OCI-M2 (cell line): Measurements from ENCODE around the gene PTK6.

Experiments
- DNase-seq: peaks from one replicate; lab custom pipeline; 2025; ENCODE audit not compliant: unreplicated experiment; lab: John Stamatoyannopoulos, UW

Gene PTK6

DNA sequence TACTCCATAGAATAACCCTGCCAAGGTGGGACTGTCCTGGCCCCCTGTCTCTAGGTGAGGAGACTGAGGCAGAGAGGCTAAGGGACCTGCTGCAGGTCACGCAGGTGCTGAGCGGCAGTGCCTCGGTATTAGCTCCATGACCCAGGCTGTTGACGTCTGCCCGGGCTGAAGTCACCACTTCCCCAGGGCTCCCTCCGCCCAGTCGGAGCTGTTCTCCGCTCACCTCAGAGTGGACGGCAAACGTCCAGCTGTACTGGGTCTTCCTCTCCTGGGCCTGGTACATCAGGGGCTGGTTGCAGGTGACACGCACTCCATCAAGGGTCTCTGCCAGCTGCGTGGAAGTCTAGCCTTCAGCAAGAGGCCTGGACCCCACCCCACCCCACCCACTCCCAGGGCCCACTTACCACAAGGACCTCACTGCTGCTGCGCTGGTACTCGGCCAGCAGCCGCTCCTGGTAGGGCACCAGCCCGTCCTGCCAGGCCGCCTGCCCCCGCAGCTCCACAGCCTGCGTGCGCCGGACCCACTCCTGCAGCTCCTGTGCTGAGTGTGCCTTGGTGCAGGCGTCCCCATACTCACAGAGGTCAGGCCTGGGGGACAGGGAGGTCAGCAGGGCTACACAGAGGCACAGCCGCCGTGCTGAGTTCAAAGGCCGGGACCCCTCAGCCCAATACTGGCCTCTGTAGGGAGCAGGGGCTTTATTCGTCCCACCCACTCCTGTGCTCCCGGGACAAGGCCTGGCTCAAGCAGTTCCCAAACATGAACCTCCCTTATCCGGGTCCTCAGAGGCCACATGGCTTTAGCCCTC lies 33.3 kb upstream of the PTK6 start:
- no peak for DNase-seq

DNA sequence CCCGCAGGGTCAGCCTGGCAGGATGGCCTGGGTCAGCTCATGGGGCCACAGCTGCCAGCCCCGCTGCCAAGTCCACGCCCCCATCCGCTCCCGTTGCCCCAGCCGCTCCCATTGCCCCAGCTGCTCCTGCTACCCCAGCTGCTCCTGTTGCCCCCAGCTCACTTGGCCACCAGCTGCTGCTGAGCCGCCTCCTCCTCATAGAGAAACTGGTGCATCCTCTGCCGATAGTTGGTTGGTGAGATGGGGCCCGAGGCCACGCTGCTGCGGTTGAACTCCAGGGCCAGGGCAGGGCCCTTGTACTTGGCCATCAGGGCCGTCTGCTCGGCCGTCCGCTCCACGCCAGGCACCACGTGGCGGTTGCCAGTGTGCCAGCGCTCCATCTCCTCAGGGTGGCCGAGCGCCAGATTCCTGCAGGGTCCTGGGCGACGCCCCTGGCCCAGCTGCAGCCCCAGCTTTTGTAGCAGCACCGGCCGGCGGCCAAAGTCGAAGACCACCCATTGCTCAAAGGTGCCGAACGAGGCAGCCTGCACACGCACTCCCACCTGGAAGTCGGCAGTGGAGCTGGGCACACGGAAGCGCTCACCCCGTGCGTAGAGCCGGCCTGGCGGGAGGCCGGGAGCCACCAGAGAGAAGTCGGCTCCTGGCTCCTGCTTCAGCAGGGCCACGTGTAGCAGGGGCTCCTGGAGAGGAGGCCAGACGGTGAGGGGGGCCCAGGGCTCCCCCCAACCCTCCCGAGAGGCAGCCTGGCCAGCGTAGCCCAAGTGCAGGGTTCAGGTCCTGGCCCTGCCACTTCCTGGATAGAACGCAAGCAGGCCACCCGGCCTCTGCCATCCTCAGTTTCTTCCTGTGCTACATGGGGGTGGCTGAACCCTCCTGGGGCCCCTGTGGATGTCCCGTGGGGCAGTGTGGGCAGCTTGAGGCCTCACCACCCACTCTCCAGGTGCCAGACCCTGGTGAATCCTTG lies 32.1 kb upstream of the PTK6 start:
- DNase-seq: no peak

- DNase-seq: no peak
These were observed 31.2 kb upstream of the PTK6 start for GRCh38 chr20:63568170-63568981.

DNA sequence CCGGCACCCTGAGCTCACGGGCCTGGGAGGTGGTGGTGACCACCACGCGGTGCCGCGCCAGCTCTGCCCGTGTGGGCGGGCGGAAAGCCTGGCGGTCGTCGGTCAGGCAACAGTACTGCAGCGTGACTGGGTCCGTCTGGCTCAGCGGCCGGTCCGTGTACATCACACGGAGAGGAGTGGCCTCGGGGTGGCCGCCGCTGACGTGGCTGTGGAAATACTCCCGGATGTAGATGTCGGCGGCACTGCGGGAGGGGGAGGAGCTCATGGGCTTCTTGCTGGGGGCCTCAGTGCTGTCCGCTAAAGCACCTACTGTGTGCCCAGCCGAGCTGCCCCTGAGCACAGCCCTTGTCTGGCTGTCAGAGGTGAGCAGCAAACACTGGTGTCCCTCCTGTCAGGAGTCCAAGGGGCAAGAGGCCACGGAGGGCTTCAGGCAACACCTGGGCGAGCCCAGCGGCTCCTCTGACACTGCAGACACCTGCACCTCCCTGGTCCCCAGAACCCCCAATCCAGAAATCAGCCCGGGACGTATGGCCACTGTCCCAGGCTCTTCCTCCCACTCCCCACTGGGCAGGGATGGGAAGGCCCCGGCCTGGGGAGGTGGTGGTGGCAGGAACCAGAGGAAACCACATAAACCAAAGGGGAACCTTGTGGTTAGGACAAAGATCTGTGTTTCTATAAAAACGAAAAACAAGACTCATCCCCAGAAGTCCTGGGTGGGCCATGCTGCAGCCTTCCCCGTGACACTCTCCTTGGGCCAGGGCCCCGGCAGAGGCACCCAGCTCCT lies 30.4 kb upstream of the PTK6 start:
- no peak for DNase-seq

DNA sequence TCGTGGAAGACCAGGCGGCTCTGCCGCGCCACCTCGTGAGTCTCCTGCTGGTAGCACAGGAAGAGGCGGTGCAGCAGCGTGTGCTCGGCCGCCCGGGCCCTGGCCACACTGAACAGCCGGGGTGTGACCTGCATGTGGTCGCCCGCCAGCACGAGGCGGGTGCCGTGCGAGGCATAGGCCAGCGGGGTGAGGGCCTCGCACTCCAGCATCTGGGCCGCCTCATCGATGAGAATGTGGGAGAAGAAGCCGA lies 29.9 kb upstream of the PTK6 start:
- DNase-seq: no peak

DNA sequence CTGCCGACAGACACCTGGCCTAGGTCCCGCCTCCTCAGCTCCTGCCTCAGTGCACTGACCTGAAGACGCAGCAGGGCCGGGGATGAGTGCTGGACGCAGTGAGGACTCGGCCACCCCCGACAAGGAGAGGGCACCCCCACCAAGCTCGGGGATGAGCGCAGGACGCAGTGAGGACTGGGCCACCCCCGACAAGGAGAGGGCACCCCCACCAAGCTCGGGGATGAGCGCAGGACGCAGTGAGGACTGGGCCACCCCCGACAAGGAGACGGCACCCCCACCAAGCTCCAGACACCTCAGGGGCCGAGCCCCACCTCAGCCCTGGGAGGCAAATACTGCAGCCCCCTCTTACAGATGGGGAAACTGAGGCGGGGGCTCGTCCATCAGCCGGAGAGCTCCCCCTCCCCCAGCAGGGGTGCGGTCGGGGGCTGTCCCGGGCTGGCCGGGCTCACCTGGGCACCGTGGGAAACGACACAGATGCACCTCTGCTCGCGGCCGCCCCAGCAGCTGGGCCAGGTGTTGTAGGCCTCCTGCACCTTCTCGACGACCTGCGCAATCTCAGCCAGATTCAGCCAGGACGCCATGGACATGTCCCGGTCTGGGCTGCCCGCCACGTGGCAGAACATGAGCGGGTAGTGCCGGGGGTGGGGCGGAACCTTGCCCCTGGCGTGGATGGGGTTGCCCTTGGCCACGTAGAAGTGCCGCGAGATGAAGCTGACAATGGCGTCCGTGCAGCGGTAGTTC lies 29.4 kb upstream of the PTK6 start:
- no peak for DNase-seq

GRCh38 chr20:63565699-63566335 lies 28.6 kb upstream of the PTK6 start:
- DNase-seq: no peak

- DNase-seq: no peak
These were observed 28.0 kb upstream of the PTK6 start for GRCh38 chr20:63565021-63565698.

DNA sequence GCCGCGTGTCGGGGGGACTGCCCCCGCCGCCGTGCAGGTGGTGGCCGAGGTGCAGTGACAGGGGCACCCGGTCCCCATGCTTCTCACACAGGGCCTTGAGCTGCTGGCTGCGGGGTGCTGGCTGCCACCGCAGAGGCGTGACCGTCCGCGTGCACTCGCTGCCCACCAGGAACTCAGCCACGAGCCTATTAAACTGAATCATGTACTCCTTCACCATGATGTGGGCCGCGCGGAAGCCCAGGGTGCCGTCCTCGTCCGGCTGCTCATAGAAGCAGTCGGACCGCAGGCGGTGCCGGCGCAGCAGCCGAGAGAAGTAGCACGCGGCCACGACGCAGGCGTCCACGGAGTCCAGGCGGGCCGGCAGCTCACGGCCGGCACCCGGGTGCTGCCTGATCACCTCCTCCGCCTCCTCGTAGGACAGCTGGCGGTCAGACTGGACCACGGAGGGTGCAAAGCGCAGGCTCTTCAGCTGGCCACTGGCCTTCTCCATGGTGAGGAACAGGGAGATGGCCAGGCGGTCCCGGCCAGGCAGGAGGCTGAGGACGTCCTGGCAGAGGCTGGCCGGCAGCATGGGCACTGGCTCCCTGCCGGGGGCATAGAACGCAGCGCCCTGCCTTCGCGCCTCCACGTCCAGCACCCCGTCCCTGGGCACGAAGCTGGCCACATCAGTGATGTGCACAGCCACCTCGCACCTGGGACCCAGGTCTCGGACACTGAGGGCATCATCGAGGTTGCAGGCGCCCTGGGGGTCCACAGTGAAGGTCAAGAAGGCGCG lies 27.0 kb upstream of the PTK6 start:
- DNase-seq: no peak

GRCh38 chr20:63563225-63563935 lies 26.2 kb upstream of the PTK6 start:
- DNase-seq: no peak

DNA sequence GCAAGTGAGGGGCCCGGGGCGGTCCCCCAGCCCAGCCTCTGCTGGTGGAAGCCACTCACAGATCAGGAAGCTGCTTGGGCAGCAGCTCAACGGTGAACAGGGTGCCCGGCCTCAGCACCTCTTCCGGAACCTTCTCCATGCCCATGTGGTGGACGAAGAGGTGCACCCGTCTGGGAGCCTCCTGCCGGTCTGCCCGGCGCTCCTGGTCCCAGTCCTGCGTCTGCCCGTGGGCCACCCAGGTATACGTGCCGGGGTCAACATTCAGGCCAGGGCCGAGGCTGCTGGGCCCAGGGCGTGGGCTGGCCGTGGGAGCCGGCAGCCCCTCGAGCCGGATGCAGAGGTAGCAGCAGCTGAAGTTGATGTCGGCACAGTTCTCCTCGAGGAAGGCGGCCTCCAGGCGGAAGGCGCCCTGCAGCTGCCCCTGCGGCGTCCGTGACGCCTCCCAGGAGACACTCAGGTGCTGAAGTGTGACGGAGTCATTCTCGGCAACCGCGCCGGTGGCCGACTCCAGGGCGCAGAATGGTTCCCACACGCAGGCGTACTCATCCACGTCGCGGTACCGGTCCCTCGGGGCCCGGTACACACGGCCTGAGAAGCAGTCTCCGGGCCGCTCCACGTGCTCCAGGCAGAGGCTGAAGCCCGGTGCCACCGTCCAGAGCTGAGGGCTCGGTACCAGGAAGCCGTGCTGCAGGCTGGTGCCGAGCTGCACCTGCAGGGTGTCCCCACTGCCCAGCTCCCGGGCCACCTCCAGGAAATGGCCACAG lies 25.5 kb upstream of the PTK6 start:
- no peak for DNase-seq

GRCh38 chr20:63561624-63562396 lies 24.6 kb upstream of the PTK6 start:
- DNase-seq: no peak

GRCh38 chr20:63560856-63561609 lies 23.9 kb upstream of the PTK6 start:
- no peak for DNase-seq

DNA sequence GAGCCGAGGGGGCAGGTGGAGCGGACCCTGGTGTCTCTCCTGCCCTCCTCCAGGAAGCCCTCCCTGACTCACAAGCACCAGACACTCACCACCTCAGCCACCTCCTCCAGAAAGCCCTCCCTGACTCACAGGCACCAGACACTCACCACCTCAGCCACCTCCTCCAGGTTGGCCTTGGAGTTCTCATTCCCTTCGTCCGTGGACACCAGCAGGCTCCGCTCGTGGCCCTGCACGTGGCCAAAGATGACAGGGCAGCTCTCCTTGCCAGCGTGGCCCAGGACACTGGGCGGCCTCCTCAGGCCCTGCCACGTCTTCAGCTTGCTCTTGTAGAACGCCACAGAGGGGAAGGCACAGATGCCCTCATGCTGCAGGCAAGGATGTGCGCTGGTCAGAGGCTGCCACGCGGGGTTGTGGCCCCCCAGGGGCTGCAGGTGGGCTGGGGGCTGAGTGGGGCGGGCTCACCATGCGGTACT lies 23.2 kb upstream of the PTK6 start:
- no peak for DNase-seq
